Left lung (tissue), 10 donors: ENCODE results near the gene COMMD8. TPM values are rescaled to one million over a fixed set of nuclear protein-coding genes. Genes with fewer than 3 reads are reported as not detected.
A peak's percentile ranks its signal among the peaks of the same experiment; 100 is the strongest.

Source experiments
- ATAC-seq: fragments of 200-7000 bp; cut with Tn5 transposase; one replicate; pipeline ENCODE4 v1.9.1; 2020; ENCODE audit warnings: moderate library complexity
- DNase-seq, 4 donors: peaks; one replicate each; pipeline ENCODE4 v3.0.0-alpha.2; 2013 to 2020
- H3K27ac ChIP-seq, 2 donors: fragments of 200-600 bp; sonication (generic) in 1 of 2; one replicate each; pipeline versions ENCODE4 v1.5.0 to v1.8.0; 2020 to 2021
- H3K27me3 ChIP-seq, 2 donors: fragments of 200-600 bp; sonication (generic) in 1 of 2; one replicate each; pipeline versions ENCODE4 v1.5.0 to v1.8.0; 2020 to 2021
- H3K36me3 ChIP-seq, 2 donors: fragments of 200-600 bp; sonication (generic) in 1 of 2; one replicate each; pipeline versions ENCODE4 v1.5.0 to v1.8.0; 2020 to 2021
- H3K4me1 ChIP-seq, 2 donors: fragments of 200-600 bp; one replicate each; pipeline ENCODE4 v1.8.0; 2021
- H3K4me3 ChIP-seq, 2 donors: fragments of 200-600 bp; sonication (generic) in 1 of 2; one replicate each; pipeline versions ENCODE4 v1.5.0 to v1.8.0; 2020 to 2021; ENCODE audit warnings: mild to moderate bottlenecking in 1 of 2
- H3K9me3 ChIP-seq, 2 donors: fragments of 200-600 bp; sonication (generic) in 1 of 2; one replicate each; pipeline versions ENCODE4 v1.5.0 to v1.8.0; 2020 to 2021
- intact Hi-C, 2 donors: fragments of 100-400 bp; cut with DNase I; formaldehyde crosslinking; loops; one replicate each; pipeline versions ENCODE4 v1.11.2 to v1.14.2; 2022
- polyA plus RNA-seq, 6 donors: library from polyadenylated mRNA; unstranded; fragments of 120-200 nt; gene quantifications; one replicate each; pipeline ENCODE4 v1.2.1, GENCODE V29; 2013; ENCODE audit not compliant: insufficient read length in 6 of 6
- total RNA-seq, 2 donors: library from RNA; stranded (reverse); fragmentation: NEBNext Ultra II Directional; extraction: Animal tissue kit (Norgen Biotek cat#: 25700); gene quantifications; one replicate each; pipeline ENCODE4 v1.2.1, GENCODE V29; 2021
- TF ChIP-seq, protein P1 (sequence below), 2 donors: fragments of 200-600 bp; sonication (generic) in 1 of 2; IDR thresholded peaks; one replicate each; pipeline versions ENCODE4 v1.5.0 to v1.8.0; 2021; ENCODE audit warnings: antibody characterized with exemption in 2 of 2
- donor health status: DM: no; HTN: yes; CAD: no.
- donor health status: DM: no; HTN: no; CAD: no.

Gene COMMD8
- total and polyA plus RNA-seq, 8 donors, result 18.9 to 22.1 (median 19.9) TPM

DNA sequence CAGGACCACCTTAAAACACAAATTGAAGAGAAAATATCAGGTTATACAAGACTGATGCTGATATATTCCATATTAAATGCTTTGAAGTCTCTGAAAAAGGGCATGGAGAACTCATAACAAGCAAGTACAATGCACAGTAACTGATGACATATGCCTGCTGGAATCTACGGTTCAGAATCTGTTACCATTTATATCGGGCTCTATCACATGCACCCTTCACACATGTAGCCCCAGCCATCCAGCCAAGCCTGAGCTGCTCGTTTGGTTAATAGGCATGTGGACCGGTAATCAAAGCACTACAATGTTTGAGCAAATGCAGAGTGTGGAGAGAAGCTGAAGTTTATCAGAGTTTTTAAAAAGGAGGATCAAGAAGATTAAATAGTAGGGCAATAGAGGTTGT is 11.8 kb downstream of the COMMD8 start:
- H3K4me1 ChIP-seq, result no peaks in the 10 kb centered on the region
- no peak overlapping the region for H3K4me3 ChIP-seq
- intact Hi-C loops, result no loop called here
- H3K36me3 ChIP-seq, result peaks cover 0 to 60% of the 10 kb centered on the region in 2 donors
- no peaks in the 10 kb centered on the region for H3K9me3 ChIP-seq
- TF ChIP-seq, protein P1, sequence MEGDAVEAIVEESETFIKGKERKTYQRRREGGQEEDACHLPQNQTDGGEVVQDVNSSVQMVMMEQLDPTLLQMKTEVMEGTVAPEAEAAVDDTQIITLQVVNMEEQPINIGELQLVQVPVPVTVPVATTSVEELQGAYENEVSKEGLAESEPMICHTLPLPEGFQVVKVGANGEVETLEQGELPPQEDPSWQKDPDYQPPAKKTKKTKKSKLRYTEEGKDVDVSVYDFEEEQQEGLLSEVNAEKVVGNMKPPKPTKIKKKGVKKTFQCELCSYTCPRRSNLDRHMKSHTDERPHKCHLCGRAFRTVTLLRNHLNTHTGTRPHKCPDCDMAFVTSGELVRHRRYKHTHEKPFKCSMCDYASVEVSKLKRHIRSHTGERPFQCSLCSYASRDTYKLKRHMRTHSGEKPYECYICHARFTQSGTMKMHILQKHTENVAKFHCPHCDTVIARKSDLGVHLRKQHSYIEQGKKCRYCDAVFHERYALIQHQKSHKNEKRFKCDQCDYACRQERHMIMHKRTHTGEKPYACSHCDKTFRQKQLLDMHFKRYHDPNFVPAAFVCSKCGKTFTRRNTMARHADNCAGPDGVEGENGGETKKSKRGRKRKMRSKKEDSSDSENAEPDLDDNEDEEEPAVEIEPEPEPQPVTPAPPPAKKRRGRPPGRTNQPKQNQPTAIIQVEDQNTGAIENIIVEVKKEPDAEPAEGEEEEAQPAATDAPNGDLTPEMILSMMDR (IDR thresholded peaks at IDR 0.05), result no peak
- DNase-seq (no peak), ATAC-seq (no peak)
- H3K27me3 ChIP-seq, result no peaks in the 10 kb centered on the region
- H3K27ac ChIP-seq, result no peak overlapping the region

GRCh38 chr4:47444031-47444430 is 19.5 kb downstream of the COMMD8 start:
- DNase-seq (no peak), ATAC-seq (no peak)
- peaks cover 0 to 9% of the 10 kb centered on the region in 2 donors for H3K4me1 ChIP-seq
- no peaks in the 10 kb centered on the region for H3K27me3 ChIP-seq
- no peaks in the 10 kb centered on the region for H3K36me3 ChIP-seq
- no peak overlapping the region for H3K27ac ChIP-seq
- H3K4me3 ChIP-seq, result no peak overlapping the region
- no peaks in the 10 kb centered on the region for H3K9me3 ChIP-seq
- TF ChIP-seq, protein P1 (IDR thresholded peaks at IDR 0.05), result no peak
- intact Hi-C loops, result no loop called here

DNA sequence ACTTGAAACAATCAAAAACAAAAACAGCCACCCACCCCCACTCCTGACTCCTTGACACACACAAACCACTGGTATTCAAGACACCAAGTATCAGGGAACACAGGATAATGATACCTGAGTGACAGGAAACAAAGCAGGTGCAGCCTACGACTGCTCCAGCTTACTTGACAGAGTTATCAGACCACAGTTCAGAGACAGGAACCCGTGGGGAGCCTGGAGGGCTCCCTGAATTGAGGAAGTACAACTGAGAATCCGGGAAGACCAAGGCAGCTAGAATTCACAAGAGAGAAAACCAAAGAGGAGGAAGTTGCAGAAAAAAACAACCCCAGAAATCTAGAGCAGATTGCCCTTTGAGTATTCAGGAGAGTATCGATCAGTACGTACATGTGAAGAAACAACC is 20.5 kb downstream of the COMMD8 start:
- TF ChIP-seq, protein P1 (IDR thresholded peaks at IDR 0.05), result no peak
- no peak for DNase-seq
- Histone ChIP-seq H3K4me3 (no peak overlapping the region), H3K27me3 (no peaks in the 10 kb centered on the region), H3K4me1 (peaks cover 0 to 9% of the 10 kb centered on the region in 2 donors), H3K27ac (peak overlapping the region in 1 of 2 donors; percentile 59), H3K9me3 (no peaks in the 10 kb centered on the region), H3K36me3 (no peaks in the 10 kb centered on the region)
- intact Hi-C loops, result no loop called here
- ATAC-seq, result peak; percentile 44

- DNase-seq, result no peak
- no peaks in the 10 kb centered on the region for H3K4me1 ChIP-seq
- no peaks in the 10 kb centered on the region for H3K27me3 ChIP-seq
- H3K4me3 ChIP-seq, result no peak overlapping the region
- no peaks in the 10 kb centered on the region for H3K36me3 ChIP-seq
- no peak overlapping the region for H3K27ac ChIP-seq
- no peaks in the 10 kb centered on the region for H3K9me3 ChIP-seq
- TF ChIP-seq, protein P1 (IDR thresholded peaks at IDR 0.05), result no peak
- no peak for ATAC-seq
- intact Hi-C loops, result no loop called here
Observed at GRCh38 chr4:47434931-47435330, 28.6 kb downstream of the COMMD8 start.

- intact Hi-C loops, result no loop called here
- ATAC-seq (no peak), DNase-seq (no peak)
- H3K4me3 ChIP-seq, result no peak overlapping the region
- no peaks in the 10 kb centered on the region for H3K36me3 ChIP-seq
- H3K27ac ChIP-seq, result no peak overlapping the region
- H3K27me3 ChIP-seq, result no peaks in the 10 kb centered on the region
- H3K4me1 ChIP-seq, result no peaks in the 10 kb centered on the region
- H3K9me3 ChIP-seq, result no peaks in the 10 kb centered on the region
- TF ChIP-seq, protein P1 (IDR thresholded peaks at IDR 0.05), result no peak
Observed at GRCh38 chr4:47432749-47433148, 30.8 kb downstream of the COMMD8 start.
